Fibroblast of skin of left biceps (primary cell): ENCODE data around the gene PRR20C.
"Not testable (repeated sequence)": the region's sequence is repeated elsewhere in the genome, so short reads cannot be mapped to it uniquely, and the experiment has no call there.

ENCODE experiments used
- DNase-seq, 2 experiments: peaks; one replicate each; pipeline ENCODE4 v3.0.0-alpha.2; 2013; ENCODE audit warnings: low read depth in 2 of 2

The PRR20C gene

GRCh38 chr13:57153761-57154160 is at the start of gene PRR20C:
PRR20C (plus strand) TSS chr13:57154061; CDS start chr13:57154448, 387 bp downstream.
- not testable (repeated sequence) for DNase-seq

GRCh38 chr13:57114945-57115344 is 38.9 kb upstream of the PRR20C start:
- no peak for DNase-seq

GRCh38 chr13:57123681-57124080 is 30.2 kb upstream of the PRR20C start:
- DNase-seq, result no peak

GRCh38 chr13:57128909-57129308 is 25.0 kb upstream of the PRR20C start:
- DNase-seq, result no peak

GRCh38 chr13:57136093-57136492 is 17.8 kb upstream of the PRR20C start:
- no peak for DNase-seq

GRCh38 chr13:57137585-57137984 is 16.3 kb upstream of the PRR20C start:
- no peak for DNase-seq

GRCh38 chr13:57138988-57139387 is 14.9 kb upstream of the PRR20C start:
- no peak for DNase-seq

GRCh38 chr13:57139781-57140180 is 14.1 kb upstream of the PRR20C start:
- DNase-seq, result not testable (repeated sequence)

GRCh38 chr13:57140235-57140968 is 13.5 kb upstream of the PRR20C start, which contains the start of gene PRR20A:
PRR20A (plus strand) TSS chr13:57140918; CDS start chr13:57141305, 387 bp downstream.
- DNase-seq, result not testable (repeated sequence)

- not testable (repeated sequence) for DNase-seq
These were observed 6.7 kb upstream of the PRR20C start, which contains the start of gene PRR20B for GRCh38 chr13:57147188-57147587. PRR20B (plus strand) TSS chr13:57147488; CDS start chr13:57147875, 387 bp downstream.

- DNase-seq, result not testable (repeated sequence)
These were observed 5.8 kb upstream of the PRR20C start for GRCh38 chr13:57148106-57148505.

- DNase-seq, result not testable (repeated sequence)
These were observed 6.5 kb downstream of the PRR20C start, which contains the start of gene PRR20D for GRCh38 chr13:57160332-57160731. PRR20D (plus strand) TSS chr13:57160632; CDS start chr13:57161019, 387 bp downstream.

GRCh38 chr13:57166897-57167296 is 13.0 kb downstream of the PRR20C start, which contains the start of gene PRR20E:
PRR20E (plus strand) TSS chr13:57167197; CDS start chr13:57167584, 387 bp downstream.
- not testable (repeated sequence) for DNase-seq

- no peak for DNase-seq
These were observed 37.8 kb downstream of the PRR20C start for GRCh38 chr13:57191667-57192066.
